KOPT-K1 (cell line): ENCODE data around the gene S100B.
"Not testable (repeated sequence)": the region's sequence is repeated elsewhere in the genome, so short reads cannot be mapped to it uniquely, and the experiment has no call there.

Source experiments
- H3K27ac ChIP-seq: fragments of 200-600 bp; sonication (generic); 2 replicates; pipeline ENCODE4 v1.5.1; 2016; ENCODE audit warnings: antibody characterized with exemption, mild to moderate bottlenecking, low read depth, low read length; ENCODE audit not compliant: poor library complexity, severe bottlenecking
- H3K36me3 ChIP-seq: fragments of 200-600 bp; sonication (generic); 2 replicates; pipeline ENCODE4 v1.5.1; 2017; ENCODE audit warnings: antibody characterized with exemption, mild to moderate bottlenecking, low read length, moderate library complexity; ENCODE audit not compliant: insufficient read depth
- H3K9me3 ChIP-seq: fragments of 200-600 bp; sonication (generic); 2 replicates; pipeline ENCODE4 v1.5.1; 2017; ENCODE audit warnings: antibody characterized with exemption, low read length, mild to moderate bottlenecking; ENCODE audit not compliant: insufficient read depth, poor library complexity, severe bottlenecking

Gene S100B

GRCh38 chr21:46598581-46599572 is 6.0 kb downstream of the S100B start:
- Histone ChIP-seq H3K9me3 (peaks cover 17% of the 10 kb centered on the region), H3K36me3 (no peaks in the 10 kb centered on the region), H3K27ac (no peak overlapping the region)

GRCh38 chr21:46597896-46598343 is 7.0 kb downstream of the S100B start:
- H3K36me3 ChIP-seq: no peaks in the 10 kb centered on the region
- H3K27ac ChIP-seq: no peak overlapping the region
- peaks cover 26% of the 10 kb centered on the region for H3K9me3 ChIP-seq

- no peaks in the 10 kb centered on the region for H3K36me3 ChIP-seq
- peaks cover 27% of the 10 kb centered on the region for H3K9me3 ChIP-seq
- H3K27ac ChIP-seq: no peak overlapping the region
Measured at GRCh38 chr21:46597031-46597430, 7.9 kb downstream of the S100B start.

GRCh38 chr21:46596201-46596600 is 8.7 kb downstream of the S100B start:
- Histone ChIP-seq H3K27ac (no peak overlapping the region), H3K9me3 (peaks cover 27% of the 10 kb centered on the region), H3K36me3 (no peaks in the 10 kb centered on the region)

- no peak overlapping the region for H3K27ac ChIP-seq
- H3K9me3 ChIP-seq: peaks cover 27% of the 10 kb centered on the region
- no peaks in the 10 kb centered on the region for H3K36me3 ChIP-seq
Measured at GRCh38 chr21:46594276-46594675, 10.6 kb downstream of the S100B start.

GRCh38 chr21:46585191-46585953 is 19.5 kb downstream of the S100B start:
- Histone ChIP-seq H3K27ac (no peak overlapping the region), H3K9me3 (peaks cover 34% of the 10 kb centered on the region), H3K36me3 (no peaks in the 10 kb centered on the region; the same call in 1 of the 2 replicates)

- Histone ChIP-seq H3K9me3 (peaks cover 46% of the 10 kb centered on the region), H3K27ac (no peak overlapping the region), H3K36me3 (no peaks in the 10 kb centered on the region; the same call in 1 of the 2 replicates)
Measured at GRCh38 chr21:46581780-46582307, 23.0 kb downstream of the S100B start.

- H3K36me3 ChIP-seq, H3K27ac ChIP-seq: not testable (repeated sequence)
- peaks cover 38% of the 10 kb centered on the region for H3K9me3 ChIP-seq
Measured at GRCh38 chr21:46579394-46579793, 25.5 kb downstream of the S100B start.

GRCh38 chr21:46577786-46578185 is 27.1 kb downstream of the S100B start:
- peaks cover 32% of the 10 kb centered on the region for H3K9me3 ChIP-seq

GRCh38 chr21:46572850-46573249 is 32.0 kb downstream of the S100B start:
- H3K9me3 ChIP-seq: peaks cover 8% of the 10 kb centered on the region
- H3K36me3 ChIP-seq: peaks cover 45% of the 10 kb centered on the region
- H3K27ac ChIP-seq: no peak overlapping the region

More at GRCh38 chr21:46577786-46578185, 27.1 kb downstream of the S100B start:
- H3K36me3 ChIP-seq, H3K27ac ChIP-seq: not testable (repeated sequence)

- peaks cover 8% of the 10 kb centered on the region for H3K9me3 ChIP-seq
Measured at GRCh38 chr21:46570631-46571030, 34.3 kb downstream of the S100B start.

GRCh38 chr21:46570119-46570518 is 34.8 kb downstream of the S100B start:
- Histone ChIP-seq H3K9me3 (peaks cover 8% of the 10 kb centered on the region), H3K27ac (no peak overlapping the region), H3K36me3 (peaks cover 71% of the 10 kb centered on the region)

More at GRCh38 chr21:46570631-46571030, 34.3 kb downstream of the S100B start:
- Histone ChIP-seq H3K36me3 (peaks cover 68% of the 10 kb centered on the region), H3K27ac (no peak overlapping the region)

- peaks cover 81% of the 10 kb centered on the region for H3K36me3 ChIP-seq
Measured at GRCh38 chr21:46569081-46569480, 35.8 kb downstream of the S100B start.

GRCh38 chr21:46568562-46568961 is 36.3 kb downstream of the S100B start:
- H3K27ac ChIP-seq: no peak overlapping the region
- H3K36me3 ChIP-seq: peaks cover 86% of the 10 kb centered on the region
- H3K9me3 ChIP-seq: peaks cover 8% of the 10 kb centered on the region

More at GRCh38 chr21:46569081-46569480, 35.8 kb downstream of the S100B start:
- peaks cover 8% of the 10 kb centered on the region for H3K9me3 ChIP-seq
- no peak overlapping the region for H3K27ac ChIP-seq

GRCh38 chr21:46567348-46567747 is 37.5 kb downstream of the S100B start:
- H3K9me3 ChIP-seq: peaks cover 1% of the 10 kb centered on the region
- no peak overlapping the region for H3K27ac ChIP-seq
- peaks cover 87% of the 10 kb centered on the region for H3K36me3 ChIP-seq
